Tibial nerve (tissue), 4 donors: ENCODE results near the gene TMEM31.

Experiments
- CTCF ChIP-seq, 5 experiments: fragments of 200-600 bp in 3 of 5; fragments of 450-650 bp in 2 of 5; sonication (generic) in 3 of 5; IDR thresholded peaks; one replicate each; pipeline ENCODE4 v1.5.1; 2016 to 2019; ENCODE audit warnings: antibody characterized with exemption in 5 of 5, mild to moderate bottlenecking in 3 of 5, moderate library complexity in 2 of 5
- EP300 ChIP-seq, 2 donors: sonication (generic); formaldehyde crosslinking; IDR thresholded peaks; one replicate each; pipeline ENCODE4 v1.6.1; 2017; ENCODE audit warnings: antibody characterized with exemption in 2 of 2, mild to moderate bottlenecking in 1 of 2

GRCh38 chrX:103674531-103675454 lies 35.9 kb upstream of the TMEM31 start:
- TF ChIP-seq CTCF (IDR thresholded peaks at IDR 0.05): no peak
- no peak for TF ChIP-seq EP300 (IDR thresholded peaks at IDR 0.05)
